Left renal cortex interstitium (tissue), 4 donors: ENCODE data around the gene CROT. TPM values are rescaled to one million over a fixed set of nuclear protein-coding genes. Genes with fewer than 3 reads are reported as not detected.

ENCODE experiments used
- DNase-seq, 4 donors: peaks; one replicate each; pipeline ENCODE4 v3.0.0-alpha.2; 2013; ENCODE audit warnings: low read depth in 4 of 4, low spot score in 2 of 4, missing footprints in 1 of 4
- polyA plus RNA-seq, 4 donors: library from polyadenylated mRNA; unstranded; fragments of 120-200 nt; gene quantifications; one replicate each; pipeline ENCODE4 v1.2.1, GENCODE V29; 2013; ENCODE audit not compliant: insufficient read length in 4 of 4

CROT gene
- polyA plus RNA-seq, 4 donors: 28.2 to 41.6 (median 34.9) TPM

GRCh38 chr7:87341441-87341840 is 4.0 kb upstream of the CROT start:
- no peak for DNase-seq

- no peak for DNase-seq
Measured at GRCh38 chr7:87342231-87342630, 3.2 kb upstream of the CROT start.

GRCh38 chr7:87344446-87344845 is 1.0 kb upstream of the CROT start:
- peak in 1 of 4 donors; percentile 19 for DNase-seq

- peak in 1 of 4 donors; percentile 36 for DNase-seq
Measured at GRCh38 chr7:87345962-87346371, 503 bp downstream of the CROT start.

GRCh38 chr7:87347207-87347606 is 1.7 kb downstream of the CROT start:
- no peak for DNase-seq

- no peak for DNase-seq
Measured at GRCh38 chr7:87347664-87348063, 2.2 kb downstream of the CROT start.

- DNase-seq: no peak
Measured at GRCh38 chr7:87354749-87355148, 9.3 kb downstream of the CROT start.

- no peak for DNase-seq
Measured at GRCh38 chr7:87356448-87356847, 11.0 kb downstream of the CROT start.

- DNase-seq: no peak
Measured at GRCh38 chr7:87359366-87359765, 13.9 kb downstream of the CROT start.

GRCh38 chr7:87361320-87361719 is 15.9 kb downstream of the CROT start:
- DNase-seq: no peak

- no peak for DNase-seq
Measured at GRCh38 chr7:87363342-87363741, 17.9 kb downstream of the CROT start.

GRCh38 chr7:87364246-87364645 is 18.8 kb downstream of the CROT start:
- DNase-seq: no peak

GRCh38 chr7:87369216-87369615 is 23.8 kb downstream of the CROT start:
- DNase-seq: no peak

GRCh38 chr7:87370660-87371180 is 25.3 kb downstream of the CROT start:
- no peak for DNase-seq

- no peak for DNase-seq
Measured at GRCh38 chr7:87375662-87376435, 30.4 kb downstream of the CROT start.

GRCh38 chr7:87380905-87381304 is 35.4 kb downstream of the CROT start:
- no peak for DNase-seq

GRCh38 chr7:87391020-87391701 is 45.7 kb downstream of the CROT start:
- DNase-seq: no peak

- no peak for DNase-seq
Measured at GRCh38 chr7:87395442-87396020, 50.1 kb downstream of the CROT start.

GRCh38 chr7:87398446-87398845 is 53.0 kb downstream of the CROT start:
- no peak for DNase-seq

GRCh38 chr7:87404674-87405073 is 59.2 kb downstream of the CROT start:
- DNase-seq: no peak

GRCh38 chr7:87411186-87411585 is 65.7 kb downstream of the CROT start:
- no peak for DNase-seq

GRCh38 chr7:87413029-87413428 is 67.6 kb downstream of the CROT start:
- DNase-seq: no peak
